ENCODE measurements around the gene MYD88. TPM values are rescaled to one million over a fixed set of nuclear protein-coding genes. Genes with fewer than 3 reads are reported as not detected.
"Not testable (repeated sequence)": the region's sequence is repeated elsewhere in the genome, so short reads cannot be mapped to it uniquely, and the experiment has no call there.

The MYD88 gene
- total and polyA plus RNA-seq, 3 donors from 2014 or later, result 18.7 to 30.1 (median 22.3) TPM

- Histone ChIP-seq H3K4me1 (no peaks in the 10 kb centered on the region), H3K9me3 (no peaks in the 10 kb centered on the region), H3K27ac (no peak overlapping the region), H3K4me3 (no peak overlapping the region), H3K36me3 (ENCODE audit: low read depth, missing control alignments) (no peaks in the 10 kb centered on the region), H3K27me3 (no peaks in the 10 kb centered on the region)
- 65 to 75% methylated on average over 2 of the region's 2 CpGs for WGBS, 2 donors
- TF ChIP-seq POLR2A (IDR thresholded peaks at IDR 0.05) (no peak), CTCF (IDR thresholded peaks at IDR 0.05) (no peak)
- intact Hi-C loops (cut with DNase I; ENCODE audit: low total_unique reads), result no loop called here
- DNase-seq, result no peak
These were observed 16.3 kb downstream of the MYD88 start for GRCh38 chr3:38154625-38155255.

GRCh38 chr3:38155825-38156224 is 17.4 kb downstream of the MYD88 start:
- Histone ChIP-seq H3K9me3 (no peaks in the 10 kb centered on the region), H3K27ac (no peak overlapping the region), H3K4me3 (no peak overlapping the region), H3K4me1 (no peaks in the 10 kb centered on the region), H3K27me3 (no peaks in the 10 kb centered on the region), H3K36me3 (ENCODE audit: low read depth, missing control alignments) (no peaks in the 10 kb centered on the region)
- 92 to 95% methylated on average over 2 of the region's 2 CpGs for WGBS, 2 donors
- TF ChIP-seq CTCF (IDR thresholded peaks at IDR 0.05) (no peak), POLR2A (IDR thresholded peaks at IDR 0.05) (no peak)
- intact Hi-C loops (cut with DNase I; ENCODE audit: low total_unique reads), result no loop called here
- DNase-seq, result no peak

- TF ChIP-seq POLR2A (IDR thresholded peaks at IDR 0.05), result no peak
- no peak for TF ChIP-seq CTCF (IDR thresholded peaks at IDR 0.05)
- intact Hi-C loops (cut with DNase I; ENCODE audit: low total_unique reads), result no loop called here
- Histone ChIP-seq H3K4me3 (no peak overlapping the region), H3K27ac (no peak overlapping the region), H3K27me3 (no peaks in the 10 kb centered on the region), H3K9me3 (no peaks in the 10 kb centered on the region), H3K4me1 (no peaks in the 10 kb centered on the region), H3K36me3 (ENCODE audit: low read depth, missing control alignments) (no peaks in the 10 kb centered on the region)
- WGBS, 2 donors, result 80 to 98% methylated on average over 2 of the region's 2 CpGs
- DNase-seq, result no peak
These were observed 18.7 kb downstream of the MYD88 start for GRCh38 chr3:38157117-38157516.

GRCh38 chr3:38157595-38157994 is 19.1 kb downstream of the MYD88 start:
- no peak for DNase-seq
- intact Hi-C loops (cut with DNase I; ENCODE audit: low total_unique reads), result no loop called here
- Histone ChIP-seq H3K36me3 (ENCODE audit: low read depth, missing control alignments) (no peaks in the 10 kb centered on the region), H3K4me3 (no peak overlapping the region), H3K27me3 (no peaks in the 10 kb centered on the region), H3K9me3 (no peaks in the 10 kb centered on the region), H3K4me1 (no peaks in the 10 kb centered on the region), H3K27ac (no peak overlapping the region)
- WGBS, 2 donors, result 85 to 86% methylated on average over 3 of the region's 3 CpGs
- TF ChIP-seq CTCF (IDR thresholded peaks at IDR 0.05) (no peak), POLR2A (IDR thresholded peaks at IDR 0.05) (no peak)

- 81 to 83% methylated on average over 5 of the region's 5 CpGs for WGBS, 2 donors
- no peaks in the 10 kb centered on the region for H3K9me3 ChIP-seq
- no peaks in the 10 kb centered on the region for H3K36me3 ChIP-seq (ENCODE audit: low read depth, missing control alignments)
- no peak overlapping the region for H3K27ac ChIP-seq
- H3K4me3 ChIP-seq, result no peak overlapping the region
- intact Hi-C loops (cut with DNase I; ENCODE audit: low total_unique reads), result no loop called here
- H3K27me3 ChIP-seq, result no peaks in the 10 kb centered on the region
- H3K4me1 ChIP-seq, result no peaks in the 10 kb centered on the region
- DNase-seq, result no peak
- no peak for TF ChIP-seq CTCF (IDR thresholded peaks at IDR 0.05)
- TF ChIP-seq POLR2A (IDR thresholded peaks at IDR 0.05), result no peak
These were observed 20.0 kb downstream of the MYD88 start for GRCh38 chr3:38158472-38158871.

GRCh38 chr3:38160704-38161103 is 22.2 kb downstream of the MYD88 start:
- H3K4me1 ChIP-seq; intact Hi-C loops (cut with DNase I; ENCODE audit: low total_unique reads); H3K27me3 ChIP-seq; H3K9me3 ChIP-seq; H3K27ac ChIP-seq; DNase-seq; H3K4me3 ChIP-seq; H3K36me3 ChIP-seq (ENCODE audit: low read depth, missing control alignments): not testable (repeated sequence)
- 91 to 94% methylated on average over 11 of the region's 11 CpGs for WGBS, 2 donors
